ENCODE results near the gene GALNT17. TPM values are rescaled to one million over a fixed set of nuclear protein-coding genes. Genes with fewer than 3 reads are reported as not detected.
"Not testable (repeated sequence)": the region's sequence is repeated elsewhere in the genome, so short reads cannot be mapped to it uniquely, and the experiment has no call there.

The GALNT17 gene
- total RNA-seq, 1 experiment from 2014 or later = not detected

GRCh38 chr7:71733107-71733870, 601.3 kb downstream of the GALNT17 start:
- DNase-seq (ENCODE audit: low read depth, low spot score) (peak; percentile 45), ATAC-seq (peak; percentile 91)
- no peaks in the 10 kb centered on the region for H3K9me3 ChIP-seq (ENCODE audit: control insufficient read depth, insufficient read depth, low read depth, low read length)
- H3K36me3 ChIP-seq (ENCODE audit: control insufficient read depth, insufficient read depth, low read length) = no peaks in the 10 kb centered on the region
- in situ Hi-C loops (cut with HindIII; ENCODE audit: low pct_unique_long_range_greater_than_20kb, low sequenced_read_pairs) = no loop called here
- ChIA-PET POLR2A (interaction anchor here (0.6 kb wide), 1 partner anchor 81 kb away, joined by 12 read pairs; no protein-coding TSS in a partner anchor), CTCF (interaction anchor here (0.6 to 0.7 kb wide), 4 partner anchors 167 to 900 kb away, joined by 3 to 5 read pairs (median 3); no protein-coding TSS in a partner anchor)
- TF ChIP-seq CTCF (IDR thresholded peaks at IDR 0.05) (peak; percentile 91), POLR2AphosphoS5 (IDR thresholded peaks at IDR 0.05; ENCODE audit: low read depth, low read length) (no peak)
- H3K4me3 ChIP-seq (ENCODE audit: low read depth in 2 of 2, low read length in 2 of 2) = peak overlapping the region in 1 of 2 experiments; percentile 30; a peak in 1 of 4 replicates
- H3K4me1 ChIP-seq (ENCODE audit: control insufficient read depth, insufficient read depth, low read length) = no peaks in the 10 kb centered on the region
- intact Hi-C loops (cut with micrococcal nuclease; ENCODE audit: unreplicated experiment) = loop anchor here (2.0 kb wide), 1 partner anchor 876 kb away; no protein-coding TSS in a partner anchor
- BruUV-seq (replicated peaks) = no TSS peak
- no peaks in the 10 kb centered on the region for H3K27me3 ChIP-seq (ENCODE audit: control insufficient read depth, insufficient read depth, low read length)
- no peak overlapping the region for H3K27ac ChIP-seq (ENCODE audit: low read length)

GRCh38 chr7:71735961-71736556, 604.1 kb downstream of the GALNT17 start:
- Histone ChIP-seq H3K4me1 (ENCODE audit: control insufficient read depth, insufficient read depth, low read length) (no peaks in the 10 kb centered on the region), H3K27ac (ENCODE audit: low read length) (no peak overlapping the region), H3K4me3 (ENCODE audit: low read depth in 2 of 2, low read length in 2 of 2) (no peak overlapping the region), H3K36me3 (ENCODE audit: control insufficient read depth, insufficient read depth, low read length) (no peaks in the 10 kb centered on the region), H3K9me3 (ENCODE audit: control insufficient read depth, insufficient read depth, low read depth, low read length) (no peaks in the 10 kb centered on the region), H3K27me3 (ENCODE audit: control insufficient read depth, insufficient read depth, low read length) (no peaks in the 10 kb centered on the region)
- POLR2A ChIA-PET = interaction anchor here (0.6 kb wide), 1 partner anchor 441 kb away, joined by 3 read pairs; no protein-coding TSS in a partner anchor
- intact Hi-C loops (cut with micrococcal nuclease; ENCODE audit: unreplicated experiment) = loop anchor here (1.0 kb wide), 1 partner anchor 907 kb away; no protein-coding TSS in a partner anchor
- CTCF ChIA-PET = no interaction called here
- in situ Hi-C loops (cut with HindIII; ENCODE audit: low pct_unique_long_range_greater_than_20kb, low sequenced_read_pairs) = no loop called here
- ATAC-seq = peak; percentile 84
- BruUV-seq (replicated peaks) = no TSS peak
- peak; percentile 51 for DNase-seq (ENCODE audit: low read depth, low spot score)
- peak; percentile 93 for TF ChIP-seq CTCF (IDR thresholded peaks at IDR 0.05)
- TF ChIP-seq REST (IDR thresholded peaks at IDR 0.05; ENCODE audit: insufficient read depth in 1 of 2, low read depth in 2 of 2, low read length in 1 of 2) = no peak

GRCh38 chr7:71737931-71738540, 606.1 kb downstream of the GALNT17 start:
- BruUV-seq (replicated peaks); H3K27me3 ChIP-seq (ENCODE audit: control insufficient read depth, insufficient read depth, low read length); H3K4me1 ChIP-seq (ENCODE audit: control insufficient read depth, insufficient read depth, low read length); H3K27ac ChIP-seq (ENCODE audit: low read length); intact Hi-C loops (cut with micrococcal nuclease; ENCODE audit: unreplicated experiment); CTCF ChIA-PET; in situ Hi-C loops (cut with HindIII; ENCODE audit: low pct_unique_long_range_greater_than_20kb, low sequenced_read_pairs); ATAC-seq; POLR2A ChIA-PET; H3K4me3 ChIP-seq (ENCODE audit: low read depth in 2 of 2, low read length in 2 of 2); H3K36me3 ChIP-seq (ENCODE audit: control insufficient read depth, insufficient read depth, low read length); H3K9me3 ChIP-seq (ENCODE audit: control insufficient read depth, insufficient read depth, low read depth, low read length); DNase-seq (ENCODE audit: low read depth, low spot score): not testable (repeated sequence)
